ENCODE measurements around the gene TTLL6.

The TTLL6 gene

DNA sequence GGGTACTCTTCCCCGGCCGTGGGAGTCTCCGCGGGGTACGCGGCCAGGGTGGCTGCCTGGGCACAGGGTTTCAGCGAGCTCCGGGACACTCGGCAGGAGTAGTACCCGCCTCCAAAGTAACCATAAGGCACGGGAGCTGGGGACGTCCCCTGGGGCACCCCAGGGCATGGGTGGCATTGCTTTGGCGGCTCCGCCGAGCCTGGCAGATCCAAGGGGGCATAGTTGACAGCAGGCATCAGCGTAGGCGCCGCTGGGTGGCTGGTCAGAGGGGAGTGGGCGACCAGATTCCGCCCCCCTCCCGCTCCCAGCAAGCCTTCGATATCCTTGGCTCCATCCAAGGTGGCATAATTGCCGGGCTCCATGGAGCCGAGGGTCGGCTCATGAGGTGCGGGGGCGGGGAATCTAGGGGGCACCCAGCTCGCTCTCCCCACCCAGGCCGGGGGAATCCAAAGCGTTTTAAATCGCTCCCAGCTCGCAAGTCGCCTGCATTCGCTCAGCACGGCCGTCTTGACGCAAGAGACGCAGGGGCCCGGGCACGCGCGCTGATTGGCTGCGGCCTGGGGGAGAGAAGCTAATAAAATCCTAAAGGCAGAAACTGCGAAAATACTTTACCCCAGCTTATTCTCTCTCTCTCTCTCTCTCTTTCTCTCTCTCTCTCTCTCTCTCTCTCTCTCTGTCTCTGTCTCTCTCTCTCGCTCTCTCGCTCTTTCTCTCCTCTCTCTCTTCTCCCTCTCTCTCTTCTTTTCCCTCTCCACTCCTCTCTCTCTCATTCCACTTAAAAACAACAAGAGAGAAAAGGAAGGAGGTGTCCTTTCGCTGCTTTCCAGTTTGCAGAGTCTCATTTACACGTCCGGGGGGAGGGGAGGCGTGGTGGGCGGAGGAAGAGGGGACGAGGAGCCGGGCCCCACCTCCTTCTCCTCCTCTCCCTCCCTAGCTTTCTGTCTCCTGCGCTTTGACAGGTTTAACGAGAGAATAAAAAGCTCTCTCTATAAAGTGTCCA lies 88.5 kb downstream of the TTLL6 start, which contains the start of gene HOXB13 (continued):
- TF ChIP-seq ZNF843 (tag by site-specific recombination; IDR thresholded peaks at IDR 0.05) (peak; percentile 93), GFI1B (tag by site-specific recombination; IDR thresholded peaks at IDR 0.05) (peak; percentile 79; the same call in 1 of the 2 replicates), ZNF48 (tag by site-specific recombination; IDR thresholded peaks at IDR 0.05) (no peak), ZNF558 (tag by site-specific recombination; IDR thresholded peaks at IDR 0.05) (peak; percentile 88), ZNF121 (tag by site-specific recombination; IDR thresholded peaks at IDR 0.05) (no peak), ZNF366 (tag by site-specific recombination; conservative IDR thresholded peaks at IDR 0.05) (peak; percentile 100), SP2 (tag by site-specific recombination; IDR thresholded peaks at IDR 0.05) (peak; percentile 67), ZNF211 (tag by site-specific recombination; IDR thresholded peaks at IDR 0.05; ENCODE audit: low read depth) (0 out of 2 replicates have a peak, but pooled peaks have one; percentile 57), YY1 (tag by site-specific recombination; IDR thresholded peaks at IDR 0.05) (no peak), ZBTB48 (tag by site-specific recombination; IDR thresholded peaks at IDR 0.05) (peak; percentile 66), ZNF521 (tag by site-specific recombination; IDR thresholded peaks at IDR 0.05) (no peak), ZNF404 (tag by site-specific recombination; IDR thresholded peaks at IDR 0.05) (no peak)
- TF ChIP-seq, protein P1, sequence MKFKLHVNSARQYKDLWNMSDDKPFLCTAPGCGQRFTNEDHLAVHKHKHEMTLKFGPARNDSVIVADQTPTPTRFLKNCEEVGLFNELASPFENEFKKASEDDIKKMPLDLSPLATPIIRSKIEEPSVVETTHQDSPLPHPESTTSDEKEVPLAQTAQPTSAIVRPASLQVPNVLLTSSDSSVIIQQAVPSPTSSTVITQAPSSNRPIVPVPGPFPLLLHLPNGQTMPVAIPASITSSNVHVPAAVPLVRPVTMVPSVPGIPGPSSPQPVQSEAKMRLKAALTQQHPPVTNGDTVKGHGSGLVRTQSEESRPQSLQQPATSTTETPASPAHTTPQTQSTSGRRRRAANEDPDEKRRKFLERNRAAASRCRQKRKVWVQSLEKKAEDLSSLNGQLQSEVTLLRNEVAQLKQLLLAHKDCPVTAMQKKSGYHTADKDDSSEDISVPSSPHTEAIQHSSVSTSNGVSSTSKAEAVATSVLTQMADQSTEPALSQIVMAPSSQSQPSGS (tag by site-specific recombination; IDR thresholded peaks at IDR 0.05; ENCODE audit: low read depth): no peak
- TF ChIP-seq, protein P2, sequence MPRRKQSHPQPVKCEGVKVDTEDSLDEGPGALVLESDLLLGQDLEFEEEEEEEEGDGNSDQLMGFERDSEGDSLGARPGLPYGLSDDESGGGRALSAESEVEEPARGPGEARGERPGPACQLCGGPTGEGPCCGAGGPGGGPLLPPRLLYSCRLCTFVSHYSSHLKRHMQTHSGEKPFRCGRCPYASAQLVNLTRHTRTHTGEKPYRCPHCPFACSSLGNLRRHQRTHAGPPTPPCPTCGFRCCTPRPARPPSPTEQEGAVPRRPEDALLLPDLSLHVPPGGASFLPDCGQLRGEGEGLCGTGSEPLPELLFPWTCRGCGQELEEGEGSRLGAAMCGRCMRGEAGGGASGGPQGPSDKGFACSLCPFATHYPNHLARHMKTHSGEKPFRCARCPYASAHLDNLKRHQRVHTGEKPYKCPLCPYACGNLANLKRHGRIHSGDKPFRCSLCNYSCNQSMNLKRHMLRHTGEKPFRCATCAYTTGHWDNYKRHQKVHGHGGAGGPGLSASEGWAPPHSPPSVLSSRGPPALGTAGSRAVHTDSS (tag by site-specific recombination; IDR thresholded peaks at IDR 0.05): peak; percentile 74
- TF ChIP-seq, protein P3, sequence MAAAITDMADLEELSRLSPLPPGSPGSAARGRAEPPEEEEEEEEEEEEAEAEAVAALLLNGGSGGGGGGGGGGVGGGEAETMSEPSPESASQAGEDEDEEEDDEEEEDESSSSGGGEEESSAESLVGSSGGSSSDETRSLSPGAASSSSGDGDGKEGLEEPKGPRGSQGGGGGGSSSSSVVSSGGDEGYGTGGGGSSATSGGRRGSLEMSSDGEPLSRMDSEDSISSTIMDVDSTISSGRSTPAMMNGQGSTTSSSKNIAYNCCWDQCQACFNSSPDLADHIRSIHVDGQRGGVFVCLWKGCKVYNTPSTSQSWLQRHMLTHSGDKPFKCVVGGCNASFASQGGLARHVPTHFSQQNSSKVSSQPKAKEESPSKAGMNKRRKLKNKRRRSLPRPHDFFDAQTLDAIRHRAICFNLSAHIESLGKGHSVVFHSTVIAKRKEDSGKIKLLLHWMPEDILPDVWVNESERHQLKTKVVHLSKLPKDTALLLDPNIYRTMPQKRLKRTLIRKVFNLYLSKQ (tag by site-specific recombination; IDR thresholded peaks at IDR 0.05; ENCODE audit: borderline replicate concordance): no peak
- TF ChIP-seq, protein P4, sequence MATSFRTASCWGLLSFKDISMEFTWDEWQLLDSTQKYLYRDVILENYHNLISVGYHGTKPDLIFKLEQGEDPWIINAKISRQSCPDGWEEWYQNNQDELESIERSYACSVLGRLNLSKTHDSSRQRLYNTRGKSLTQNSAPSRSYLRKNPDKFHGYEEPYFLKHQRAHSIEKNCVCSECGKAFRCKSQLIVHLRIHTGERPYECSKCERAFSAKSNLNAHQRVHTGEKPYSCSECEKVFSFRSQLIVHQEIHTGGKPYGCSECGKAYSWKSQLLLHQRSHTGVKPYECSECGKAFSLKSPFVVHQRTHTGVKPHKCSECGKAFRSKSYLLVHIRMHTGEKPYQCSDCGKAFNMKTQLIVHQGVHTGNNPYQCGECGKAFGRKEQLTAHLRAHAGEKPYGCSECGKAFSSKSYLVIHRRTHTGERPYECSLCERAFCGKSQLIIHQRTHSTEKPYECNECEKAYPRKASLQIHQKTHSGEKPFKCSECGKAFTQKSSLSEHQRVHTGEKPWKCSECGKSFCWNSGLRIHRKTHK (tag by site-specific recombination; IDR thresholded peaks at IDR 0.05): no peak
- TF ChIP-seq, protein P5, sequence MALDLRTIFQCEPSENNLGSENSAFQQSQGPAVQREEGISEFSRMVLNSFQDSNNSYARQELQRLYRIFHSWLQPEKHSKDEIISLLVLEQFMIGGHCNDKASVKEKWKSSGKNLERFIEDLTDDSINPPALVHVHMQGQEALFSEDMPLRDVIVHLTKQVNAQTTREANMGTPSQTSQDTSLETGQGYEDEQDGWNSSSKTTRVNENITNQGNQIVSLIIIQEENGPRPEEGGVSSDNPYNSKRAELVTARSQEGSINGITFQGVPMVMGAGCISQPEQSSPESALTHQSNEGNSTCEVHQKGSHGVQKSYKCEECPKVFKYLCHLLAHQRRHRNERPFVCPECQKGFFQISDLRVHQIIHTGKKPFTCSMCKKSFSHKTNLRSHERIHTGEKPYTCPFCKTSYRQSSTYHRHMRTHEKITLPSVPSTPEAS (tag by site-specific recombination; IDR thresholded peaks at IDR 0.05): peak; percentile 84
- TF ChIP-seq, protein P6, sequence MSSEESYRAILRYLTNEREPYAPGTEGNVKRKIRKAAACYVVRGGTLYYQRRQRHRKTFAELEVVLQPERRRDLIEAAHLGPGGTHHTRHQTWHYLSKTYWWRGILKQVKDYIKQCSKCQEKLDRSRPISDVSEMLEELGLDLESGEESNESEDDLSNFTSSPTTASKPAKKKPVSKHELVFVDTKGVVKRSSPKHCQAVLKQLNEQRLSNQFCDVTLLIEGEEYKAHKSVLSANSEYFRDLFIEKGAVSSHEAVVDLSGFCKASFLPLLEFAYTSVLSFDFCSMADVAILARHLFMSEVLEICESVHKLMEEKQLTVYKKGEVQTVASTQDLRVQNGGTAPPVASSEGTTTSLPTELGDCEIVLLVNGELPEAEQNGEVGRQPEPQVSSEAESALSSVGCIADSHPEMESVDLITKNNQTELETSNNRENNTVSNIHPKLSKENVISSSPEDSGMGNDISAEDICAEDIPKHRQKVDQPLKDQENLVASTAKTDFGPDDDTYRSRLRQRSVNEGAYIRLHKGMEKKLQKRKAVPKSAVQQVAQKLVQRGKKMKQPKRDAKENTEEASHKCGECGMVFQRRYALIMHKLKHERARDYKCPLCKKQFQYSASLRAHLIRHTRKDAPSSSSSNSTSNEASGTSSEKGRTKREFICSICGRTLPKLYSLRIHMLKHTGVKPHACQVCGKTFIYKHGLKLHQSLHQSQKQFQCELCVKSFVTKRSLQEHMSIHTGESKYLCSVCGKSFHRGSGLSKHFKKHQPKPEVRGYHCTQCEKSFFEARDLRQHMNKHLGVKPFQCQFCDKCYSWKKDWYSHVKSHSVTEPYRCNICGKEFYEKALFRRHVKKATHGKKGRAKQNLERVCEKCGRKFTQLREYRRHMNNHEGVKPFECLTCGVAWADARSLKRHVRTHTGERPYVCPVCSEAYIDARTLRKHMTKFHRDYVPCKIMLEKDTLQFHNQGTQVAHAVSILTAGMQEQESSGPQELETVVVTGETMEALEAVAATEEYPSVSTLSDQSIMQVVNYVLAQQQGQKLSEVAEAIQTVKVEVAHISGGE (tag by site-specific recombination; conservative IDR thresholded peaks at IDR 0.05; ENCODE audit: low read depth): peak; percentile 43; the same call in 1 of the 2 replicates
- TF ChIP-seq, protein P7, sequence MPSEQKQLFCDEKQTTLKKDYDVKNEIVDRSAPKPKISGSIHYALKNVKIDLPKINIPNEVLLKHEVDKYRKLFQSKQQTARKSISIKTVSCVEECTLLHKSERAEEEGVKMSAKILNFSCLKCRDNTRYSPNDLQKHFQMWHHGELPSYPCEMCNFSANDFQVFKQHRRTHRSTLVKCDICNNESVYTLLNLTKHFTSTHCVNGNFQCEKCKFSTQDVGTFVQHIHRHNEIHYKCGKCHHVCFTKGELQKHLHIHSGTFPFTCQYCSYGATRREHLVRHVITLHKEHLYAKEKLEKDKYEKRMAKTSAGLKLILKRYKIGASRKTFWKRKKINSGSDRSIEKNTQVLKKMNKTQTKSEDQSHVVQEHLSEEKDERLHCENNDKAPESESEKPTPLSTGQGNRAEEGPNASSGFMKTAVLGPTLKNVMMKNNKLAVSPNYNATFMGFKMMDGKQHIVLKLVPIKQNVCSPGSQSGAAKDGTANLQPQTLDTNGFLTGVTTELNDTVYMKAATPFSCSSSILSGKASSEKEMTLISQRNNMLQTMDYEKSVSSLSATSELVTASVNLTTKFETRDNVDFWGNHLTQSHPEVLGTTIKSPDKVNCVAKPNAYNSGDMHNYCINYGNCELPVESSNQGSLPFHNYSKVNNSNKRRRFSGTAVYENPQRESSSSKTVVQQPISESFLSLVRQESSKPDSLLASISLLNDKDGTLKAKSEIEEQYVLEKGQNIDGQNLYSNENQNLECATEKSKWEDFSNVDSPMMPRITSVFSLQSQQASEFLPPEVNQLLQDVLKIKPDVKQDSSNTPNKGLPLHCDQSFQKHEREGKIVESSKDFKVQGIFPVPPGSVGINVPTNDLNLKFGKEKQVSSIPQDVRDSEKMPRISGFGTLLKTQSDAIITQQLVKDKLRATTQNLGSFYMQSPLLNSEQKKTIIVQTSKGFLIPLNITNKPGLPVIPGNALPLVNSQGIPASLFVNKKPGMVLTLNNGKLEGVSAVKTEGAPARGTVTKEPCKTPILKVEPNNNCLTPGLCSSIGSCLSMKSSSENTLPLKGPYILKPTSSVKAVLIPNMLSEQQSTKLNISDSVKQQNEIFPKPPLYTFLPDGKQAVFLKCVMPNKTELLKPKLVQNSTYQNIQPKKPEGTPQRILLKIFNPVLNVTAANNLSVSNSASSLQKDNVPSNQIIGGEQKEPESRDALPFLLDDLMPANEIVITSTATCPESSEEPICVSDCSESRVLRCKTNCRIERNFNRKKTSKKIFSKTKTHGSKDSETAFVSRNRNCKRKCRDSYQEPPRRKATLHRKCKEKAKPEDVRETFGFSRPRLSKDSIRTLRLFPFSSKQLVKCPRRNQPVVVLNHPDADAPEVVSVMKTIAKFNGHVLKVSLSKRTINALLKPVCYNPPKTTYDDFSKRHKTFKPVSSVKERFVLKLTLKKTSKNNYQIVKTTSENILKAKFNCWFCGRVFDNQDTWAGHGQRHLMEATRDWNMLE (tag by site-specific recombination; conservative IDR thresholded peaks at IDR 0.05; ENCODE audit: low read depth): peak; percentile 61; the same call in 1 of the 2 replicates
- TF ChIP-seq, protein P8, sequence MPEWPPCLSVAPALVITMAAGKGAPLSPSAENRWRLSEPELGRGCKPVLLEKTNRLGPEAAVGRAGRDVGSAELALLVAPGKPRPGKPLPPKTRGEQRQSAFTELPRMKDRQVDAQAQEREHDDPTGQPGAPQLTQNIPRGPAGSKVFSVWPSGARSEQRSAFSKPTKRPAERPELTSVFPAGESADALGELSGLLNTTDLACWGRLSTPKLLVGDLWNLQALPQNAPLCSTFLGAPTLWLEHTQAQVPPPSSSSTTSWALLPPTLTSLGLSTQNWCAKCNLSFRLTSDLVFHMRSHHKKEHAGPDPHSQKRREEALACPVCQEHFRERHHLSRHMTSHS (tag by site-specific recombination; IDR thresholded peaks at IDR 0.05): 0 out of 2 replicates have a peak, but pooled peaks have one; percentile 38

Data from HEK293 (cell line).